Measurements from ENCODE around the gene IDE. TPM values are rescaled to one million over a fixed set of nuclear protein-coding genes. Genes with fewer than 3 reads are reported as not detected.
"Not testable (repeated sequence)": the region's sequence is repeated elsewhere in the genome, so short reads cannot be mapped to it uniquely, and the experiment has no call there.

Gene IDE
- total RNA-seq, 1 donor from 2014 or later = 41.6 TPM

DNA sequence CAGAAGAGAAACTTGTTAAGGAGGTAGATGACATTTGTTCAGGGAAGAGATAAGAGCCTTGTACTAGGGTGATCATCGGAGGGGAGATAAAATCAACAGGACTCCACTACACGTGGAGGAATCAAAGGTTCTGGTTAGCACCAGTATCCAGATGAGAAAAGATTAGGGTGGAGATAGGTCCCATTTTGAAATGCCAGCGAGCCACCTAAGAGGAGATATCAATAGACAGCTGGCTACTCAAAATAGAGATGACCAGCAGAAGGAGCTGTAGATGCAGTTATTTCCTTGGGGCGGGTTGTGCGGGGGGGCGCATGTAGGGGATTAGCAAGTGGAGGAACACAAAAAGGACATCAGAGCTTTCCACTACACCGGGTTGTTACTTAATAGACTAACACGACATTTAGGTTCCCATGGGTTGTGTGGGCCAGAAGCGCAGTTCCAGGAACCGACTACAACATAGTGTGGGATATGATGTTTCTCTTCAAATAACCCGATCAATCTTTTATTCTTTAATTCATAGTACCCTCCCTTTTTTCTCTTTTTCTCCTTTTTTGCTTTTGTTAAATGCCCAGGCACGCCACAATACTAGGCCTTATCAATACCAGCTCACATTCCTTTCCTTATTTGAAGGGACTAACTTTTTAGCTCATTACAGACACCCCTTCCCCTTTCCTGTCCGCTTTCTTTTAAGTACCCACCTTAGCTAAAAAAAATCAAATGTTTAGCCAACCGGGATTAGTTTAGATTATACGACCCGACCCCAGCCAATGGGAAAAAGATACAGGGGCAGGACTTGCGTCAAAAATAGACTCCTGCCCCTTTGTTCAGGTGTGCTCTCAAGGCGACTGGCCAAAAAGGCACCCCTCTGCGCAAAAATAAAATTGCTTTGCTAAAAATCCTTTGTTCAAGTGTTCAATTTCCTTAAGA is 17.0 kb upstream of the IDE start:
- Mint-ChIP-seq H3K27ac (ENCODE audit: unreplicated experiment) (peak overlapping the region; percentile 95), H3K9me3 (ENCODE audit: unreplicated experiment) (no peaks in the 10 kb centered on the region), H3K4me1 (ENCODE audit: unreplicated experiment) (peaks cover 30% of the 10 kb centered on the region), H3K36me3 (ENCODE audit: low read depth, unreplicated experiment) (peaks cover 4% of the 10 kb centered on the region), H3K4me3 (ENCODE audit: unreplicated experiment) (peak overlapping the region; percentile 89), H3K27me3 (ENCODE audit: unreplicated experiment) (peaks cover 7% of the 10 kb centered on the region)
- peak; percentile 49 for DNase-seq (ENCODE audit: low spot score)
- TF ChIP-seq, protein P1, sequence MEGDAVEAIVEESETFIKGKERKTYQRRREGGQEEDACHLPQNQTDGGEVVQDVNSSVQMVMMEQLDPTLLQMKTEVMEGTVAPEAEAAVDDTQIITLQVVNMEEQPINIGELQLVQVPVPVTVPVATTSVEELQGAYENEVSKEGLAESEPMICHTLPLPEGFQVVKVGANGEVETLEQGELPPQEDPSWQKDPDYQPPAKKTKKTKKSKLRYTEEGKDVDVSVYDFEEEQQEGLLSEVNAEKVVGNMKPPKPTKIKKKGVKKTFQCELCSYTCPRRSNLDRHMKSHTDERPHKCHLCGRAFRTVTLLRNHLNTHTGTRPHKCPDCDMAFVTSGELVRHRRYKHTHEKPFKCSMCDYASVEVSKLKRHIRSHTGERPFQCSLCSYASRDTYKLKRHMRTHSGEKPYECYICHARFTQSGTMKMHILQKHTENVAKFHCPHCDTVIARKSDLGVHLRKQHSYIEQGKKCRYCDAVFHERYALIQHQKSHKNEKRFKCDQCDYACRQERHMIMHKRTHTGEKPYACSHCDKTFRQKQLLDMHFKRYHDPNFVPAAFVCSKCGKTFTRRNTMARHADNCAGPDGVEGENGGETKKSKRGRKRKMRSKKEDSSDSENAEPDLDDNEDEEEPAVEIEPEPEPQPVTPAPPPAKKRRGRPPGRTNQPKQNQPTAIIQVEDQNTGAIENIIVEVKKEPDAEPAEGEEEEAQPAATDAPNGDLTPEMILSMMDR (IDR thresholded peaks at IDR 0.05; ENCODE audit: unreplicated experiment) = no peak

DNA sequence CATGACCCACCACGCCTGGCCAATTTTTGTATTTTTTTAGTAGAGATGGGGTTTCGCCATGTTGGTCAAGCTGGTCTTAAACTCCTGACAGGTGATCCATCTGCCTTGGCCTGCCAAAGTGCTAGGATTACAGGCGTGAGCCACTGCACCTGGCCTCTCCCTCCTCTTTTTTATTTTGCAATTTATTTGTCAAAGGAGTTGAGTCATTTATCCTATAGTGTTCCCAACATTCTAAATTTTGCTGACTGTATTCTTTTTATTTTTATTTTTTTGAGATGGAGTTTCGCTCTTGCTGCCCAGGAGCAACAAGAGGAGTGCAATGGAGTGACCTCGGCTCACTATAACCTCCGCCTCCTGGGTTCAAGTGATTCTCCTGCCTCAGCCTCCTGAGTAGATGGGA is 8.5 kb upstream of the IDE start:
- H3K36me3 Mint-ChIP-seq (ENCODE audit: low read depth, unreplicated experiment); H3K4me1 Mint-ChIP-seq (ENCODE audit: unreplicated experiment); DNase-seq (ENCODE audit: low spot score); H3K27me3 Mint-ChIP-seq (ENCODE audit: unreplicated experiment); H3K27ac Mint-ChIP-seq (ENCODE audit: unreplicated experiment); H3K4me3 Mint-ChIP-seq (ENCODE audit: unreplicated experiment); H3K9me3 Mint-ChIP-seq (ENCODE audit: unreplicated experiment): not testable (repeated sequence)

GRCh38 chr10:92575961-92576360 is 2.1 kb upstream of the IDE start:
- H3K9me3 Mint-ChIP-seq (ENCODE audit: unreplicated experiment) = no peaks in the 10 kb centered on the region
- H3K27ac Mint-ChIP-seq (ENCODE audit: unreplicated experiment) = no peak overlapping the region
- H3K4me3 Mint-ChIP-seq (ENCODE audit: unreplicated experiment) = no peak overlapping the region
- peaks cover 18% of the 10 kb centered on the region for H3K4me1 Mint-ChIP-seq (ENCODE audit: unreplicated experiment)
- TF ChIP-seq, protein P1 (IDR thresholded peaks at IDR 0.05; ENCODE audit: unreplicated experiment) = no peak
- H3K27me3 Mint-ChIP-seq (ENCODE audit: unreplicated experiment) = peaks cover 4% of the 10 kb centered on the region
- H3K36me3 Mint-ChIP-seq (ENCODE audit: low read depth, unreplicated experiment) = no peaks in the 10 kb centered on the region
- DNase-seq (ENCODE audit: low spot score) = no peak

DNA sequence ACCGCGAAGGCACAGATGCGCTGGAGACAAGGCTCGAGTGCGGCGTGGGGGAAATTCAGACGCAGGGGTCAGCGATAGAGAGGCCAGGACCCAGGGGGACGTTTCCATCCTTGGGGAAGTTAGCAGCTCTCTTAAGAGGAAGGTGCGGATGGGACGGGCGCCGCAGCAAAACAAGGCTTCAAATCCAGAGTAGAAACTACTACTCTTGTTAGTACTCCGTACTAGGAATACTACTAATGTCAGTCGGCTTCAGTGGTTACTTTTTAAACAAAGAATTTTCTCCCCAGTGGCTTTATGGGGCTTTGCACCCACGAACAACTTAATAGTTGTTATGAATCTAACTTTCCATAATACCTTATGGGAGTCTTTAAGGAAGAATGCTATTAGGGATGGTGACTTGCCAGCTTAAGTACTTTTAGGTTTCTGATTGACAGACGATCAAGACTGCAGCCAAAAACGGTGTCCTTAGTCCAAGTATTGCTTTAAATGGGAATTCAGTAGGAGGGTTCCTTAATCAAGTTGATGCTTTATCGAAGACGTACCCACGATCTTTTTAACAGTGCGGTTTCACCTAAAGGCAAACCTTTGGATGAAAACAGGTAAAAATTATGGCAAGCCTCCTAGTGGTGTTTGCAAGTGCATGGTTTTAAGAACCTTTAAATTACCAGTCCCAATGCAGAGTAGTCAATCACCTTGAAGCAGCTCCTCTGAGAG is 812 bp upstream of the IDE start:
- TF ChIP-seq, protein P1 (IDR thresholded peaks at IDR 0.05; ENCODE audit: unreplicated experiment) = peak; percentile 42
- Mint-ChIP-seq H3K27ac (ENCODE audit: unreplicated experiment) (peak overlapping the region; percentile 75), H3K36me3 (ENCODE audit: low read depth, unreplicated experiment) (no peaks in the 10 kb centered on the region), H3K27me3 (ENCODE audit: unreplicated experiment) (peaks cover 4% of the 10 kb centered on the region), H3K9me3 (ENCODE audit: unreplicated experiment) (no peaks in the 10 kb centered on the region), H3K4me1 (ENCODE audit: unreplicated experiment) (peaks cover 18% of the 10 kb centered on the region), H3K4me3 (ENCODE audit: unreplicated experiment) (peak overlapping the region; percentile 88)
- DNase-seq (ENCODE audit: low spot score) = no peak

- peak overlapping the region; percentile 0 for H3K27ac Mint-ChIP-seq (ENCODE audit: unreplicated experiment)
- H3K4me3 Mint-ChIP-seq (ENCODE audit: unreplicated experiment) = peak overlapping the region; percentile 85
- H3K27me3 Mint-ChIP-seq (ENCODE audit: unreplicated experiment) = peaks cover 4% of the 10 kb centered on the region
- TF ChIP-seq, protein P1 (IDR thresholded peaks at IDR 0.05; ENCODE audit: unreplicated experiment) = no peak
- no peaks in the 10 kb centered on the region for H3K36me3 Mint-ChIP-seq (ENCODE audit: low read depth, unreplicated experiment)
- peaks cover 18% of the 10 kb centered on the region for H3K4me1 Mint-ChIP-seq (ENCODE audit: unreplicated experiment)
- peak; percentile 41 for DNase-seq (ENCODE audit: low spot score)
- H3K9me3 Mint-ChIP-seq (ENCODE audit: unreplicated experiment) = no peaks in the 10 kb centered on the region
Measured at GRCh38 chr10:92573091-92573797, 649 bp downstream of the IDE start.
